ENCODE measurements around the gene TXNDC17.

The TXNDC17 gene

GRCh38 chr17:6611231-6611630 is 29.6 kb upstream of the TXNDC17 start:
- Mint-ChIP-seq H3K9me3 (no peaks in the 10 kb centered on the region), H3K4me3 (no peak overlapping the region), H3K4me1 (no peaks in the 10 kb centered on the region), H3K27ac (no peak overlapping the region), H3K36me3 (peaks cover 19% of the 10 kb centered on the region), H3K27me3 (no peaks in the 10 kb centered on the region)
- CTCF ChIA-PET = no interaction called here
- no peak for DNase-seq

GRCh38 chr17:6623941-6624340 is 16.9 kb upstream of the TXNDC17 start:
- DNase-seq = no peak
- H3K4me1 Mint-ChIP-seq = no peaks in the 10 kb centered on the region
- H3K4me3 Mint-ChIP-seq = no peak overlapping the region
- no peaks in the 10 kb centered on the region for H3K9me3 Mint-ChIP-seq
- CTCF ChIA-PET = no interaction called here
- H3K27me3 Mint-ChIP-seq = no peaks in the 10 kb centered on the region
- no peak overlapping the region for H3K27ac Mint-ChIP-seq
- peaks cover 27% of the 10 kb centered on the region for H3K36me3 Mint-ChIP-seq

GRCh38 chr17:6626616-6627015 is 14.2 kb upstream of the TXNDC17 start:
- no peaks in the 10 kb centered on the region for H3K27me3 Mint-ChIP-seq
- no peak overlapping the region for H3K4me3 Mint-ChIP-seq
- CTCF ChIA-PET = no interaction called here
- DNase-seq = no peak
- peaks cover 31% of the 10 kb centered on the region for H3K36me3 Mint-ChIP-seq
- H3K27ac Mint-ChIP-seq = no peak overlapping the region
- no peaks in the 10 kb centered on the region for H3K9me3 Mint-ChIP-seq
- H3K4me1 Mint-ChIP-seq = no peaks in the 10 kb centered on the region

GRCh38 chr17:6627019-6627418 is 13.8 kb upstream of the TXNDC17 start:
- CTCF ChIA-PET = no interaction called here
- H3K36me3 Mint-ChIP-seq = peaks cover 31% of the 10 kb centered on the region
- no peaks in the 10 kb centered on the region for H3K9me3 Mint-ChIP-seq

GRCh38 chr17:6630390-6630789 is 10.5 kb upstream of the TXNDC17 start:
- CTCF ChIA-PET = no interaction called here
- Mint-ChIP-seq H3K27ac (no peak overlapping the region), H3K9me3 (no peaks in the 10 kb centered on the region), H3K36me3 (peaks cover 48% of the 10 kb centered on the region), H3K27me3 (no peaks in the 10 kb centered on the region), H3K4me1 (no peaks in the 10 kb centered on the region), H3K4me3 (no peak overlapping the region)
- no peak for DNase-seq

More at GRCh38 chr17:6627019-6627418, 13.8 kb upstream of the TXNDC17 start:
- Mint-ChIP-seq H3K4me1 (no peaks in the 10 kb centered on the region), H3K27ac (no peak overlapping the region), H3K27me3 (no peaks in the 10 kb centered on the region), H3K4me3 (no peak overlapping the region)
- no peak for DNase-seq

- H3K27me3 Mint-ChIP-seq = no peaks in the 10 kb centered on the region
- peaks cover 4% of the 10 kb centered on the region for H3K4me1 Mint-ChIP-seq
- DNase-seq = no peak
- H3K9me3 Mint-ChIP-seq = no peaks in the 10 kb centered on the region
- no peak overlapping the region for H3K27ac Mint-ChIP-seq
- CTCF ChIA-PET = no interaction called here
- peaks cover 41% of the 10 kb centered on the region for H3K36me3 Mint-ChIP-seq
- no peak overlapping the region for H3K4me3 Mint-ChIP-seq
These were observed 8.3 kb upstream of the TXNDC17 start for GRCh38 chr17:6632530-6632929.

- Mint-ChIP-seq H3K4me1 (peaks cover 10% of the 10 kb centered on the region), H3K4me3 (no peak overlapping the region), H3K36me3 (peaks cover 34% of the 10 kb centered on the region), H3K27ac (no peak overlapping the region), H3K27me3 (no peaks in the 10 kb centered on the region), H3K9me3 (no peaks in the 10 kb centered on the region)
- no peak for DNase-seq
- CTCF ChIA-PET = no interaction called here
These were observed 7.6 kb upstream of the TXNDC17 start for GRCh38 chr17:6633263-6633662.

- DNase-seq = no peak
- no peak overlapping the region for H3K27ac Mint-ChIP-seq
- peaks cover 26% of the 10 kb centered on the region for H3K4me1 Mint-ChIP-seq
- peaks cover 26% of the 10 kb centered on the region for H3K36me3 Mint-ChIP-seq
- H3K27me3 Mint-ChIP-seq = no peaks in the 10 kb centered on the region
- H3K4me3 Mint-ChIP-seq = no peak overlapping the region
- CTCF ChIA-PET = no interaction called here
- no peaks in the 10 kb centered on the region for H3K9me3 Mint-ChIP-seq
These were observed 4.8 kb upstream of the TXNDC17 start for GRCh38 chr17:6636105-6636504.

GRCh38 chr17:6636616-6637457 is 4.0 kb upstream of the TXNDC17 start:
- Mint-ChIP-seq H3K27ac (no peak overlapping the region), H3K36me3 (peaks cover 26% of the 10 kb centered on the region), H3K4me1 (peaks cover 32% of the 10 kb centered on the region), H3K4me3 (no peak overlapping the region), H3K9me3 (no peaks in the 10 kb centered on the region), H3K27me3 (no peaks in the 10 kb centered on the region)
- CTCF ChIA-PET = no interaction called here
- no peak for DNase-seq

- Mint-ChIP-seq H3K27ac (no peak overlapping the region), H3K27me3 (no peaks in the 10 kb centered on the region), H3K9me3 (no peaks in the 10 kb centered on the region), H3K4me3 (no peak overlapping the region), H3K4me1 (peaks cover 38% of the 10 kb centered on the region), H3K36me3 (peaks cover 27% of the 10 kb centered on the region)
- CTCF ChIA-PET = no interaction called here
- no peak for DNase-seq
These were observed 3.4 kb upstream of the TXNDC17 start for GRCh38 chr17:6637458-6637840.

- DNase-seq = no peak
- Mint-ChIP-seq H3K4me1 (peaks cover 46% of the 10 kb centered on the region), H3K9me3 (no peaks in the 10 kb centered on the region), H3K4me3 (peak overlapping the region; percentile 88), H3K27ac (no peak overlapping the region), H3K36me3 (peaks cover 26% of the 10 kb centered on the region), H3K27me3 (no peaks in the 10 kb centered on the region)
- CTCF ChIA-PET = no interaction called here
These were observed 2.6 kb upstream of the TXNDC17 start for GRCh38 chr17:6638046-6638908.

- Mint-ChIP-seq H3K4me3 (peak overlapping the region; percentile 88), H3K9me3 (no peaks in the 10 kb centered on the region), H3K27me3 (no peaks in the 10 kb centered on the region), H3K27ac (peak overlapping the region; percentile 76), H3K36me3 (peaks cover 28% of the 10 kb centered on the region), H3K4me1 (peaks cover 54% of the 10 kb centered on the region)
- DNase-seq = peak; percentile 39
- CTCF ChIA-PET = no interaction called here
These were observed 1.8 kb upstream of the TXNDC17 start for GRCh38 chr17:6639014-6639585.

GRCh38 chr17:6639586-6640535 is 999 bp upstream of the TXNDC17 start:
- Mint-ChIP-seq H3K4me3 (peak overlapping the region; percentile 88), H3K27me3 (no peaks in the 10 kb centered on the region), H3K9me3 (no peaks in the 10 kb centered on the region), H3K36me3 (peaks cover 29% of the 10 kb centered on the region), H3K27ac (peak overlapping the region; percentile 76), H3K4me1 (peaks cover 61% of the 10 kb centered on the region)
- CTCF ChIA-PET = interaction anchor here (1.2 kb wide), 1 partner anchor 27 kb away, joined by 3 read pairs; no protein-coding TSS in a partner anchor
- peak; percentile 58 for DNase-seq

Data from activated naive CD4-positive, alpha-beta T cell treated with anti-CD3 and anti-CD28 coated beads, Interleukin-2, amount 10 ng/mL, durations not matched to agents 7 days and 5 days (primary cell).